HUES6 (cell line): Measurements from ENCODE around the gene PDE4C.

ENCODE experiments used
- H3K27ac ChIP-seq: 2 replicates; pipeline ENCODE4 v1.7.0; 2013; ENCODE audit warnings: low read depth, mild to moderate bottlenecking, low read length, inconsistent platforms
- H3K27me3 ChIP-seq: 2 replicates; pipeline ENCODE4 v1.6.1; 2013; ENCODE audit warnings: low read length; ENCODE audit not compliant: control insufficient read depth, insufficient read depth
- H3K36me3 ChIP-seq: 2 replicates; pipeline ENCODE4 v1.6.1; 2013; ENCODE audit warnings: low read length; ENCODE audit not compliant: control insufficient read depth, insufficient read depth
- H3K4me1 ChIP-seq: 2 replicates; pipeline ENCODE4 v1.6.1; 2013; ENCODE audit warnings: low read length; ENCODE audit not compliant: control insufficient read depth, insufficient read depth
- H3K4me3 ChIP-seq: 2 replicates; pipeline ENCODE4 v1.5.1; 2013; ENCODE audit warnings: low read depth, low read length
- H3K9ac ChIP-seq: one replicate; pipeline ENCODE4 v1.6.1; 2013; ENCODE audit warnings: mild to moderate bottlenecking, low read length
- H3K9me3 ChIP-seq: 2 replicates; pipeline ENCODE4 v1.6.1; 2013; ENCODE audit warnings: low read depth, low read length; ENCODE audit not compliant: control insufficient read depth, insufficient read depth

PDE4C gene

GRCh38 chr19:18253716-18254115 is 27.5 kb upstream of the PDE4C start:
- no peak overlapping the region for H3K4me3 ChIP-seq
- peaks cover 4% of the 10 kb centered on the region; the same call in 1 of the 2 replicates for H3K9me3 ChIP-seq
- H3K36me3 ChIP-seq, result no peaks in the 10 kb centered on the region
- peaks cover 21% of the 10 kb centered on the region; the same call in 1 of the 2 replicates for H3K27me3 ChIP-seq
- H3K4me1 ChIP-seq, result peaks cover 10% of the 10 kb centered on the region
- no peak overlapping the region for H3K9ac ChIP-seq
- no peak overlapping the region for H3K27ac ChIP-seq

GRCh38 chr19:18253130-18253529 is 26.9 kb upstream of the PDE4C start:
- Histone ChIP-seq H3K9ac (no peak overlapping the region), H3K4me3 (no peak overlapping the region), H3K36me3 (no peaks in the 10 kb centered on the region), H3K9me3 (peaks cover 4% of the 10 kb centered on the region; the same call in 1 of the 2 replicates), H3K4me1 (peaks cover 11% of the 10 kb centered on the region), H3K27ac (no peak overlapping the region), H3K27me3 (peaks cover 21% of the 10 kb centered on the region; the same call in 1 of the 2 replicates)

GRCh38 chr19:18252370-18252717 is 26.1 kb upstream of the PDE4C start:
- Histone ChIP-seq H3K27me3 (peaks cover 21% of the 10 kb centered on the region; the same call in 1 of the 2 replicates), H3K4me3 (no peak overlapping the region), H3K9ac (no peak overlapping the region), H3K36me3 (no peaks in the 10 kb centered on the region), H3K9me3 (peaks cover 4% of the 10 kb centered on the region; the same call in 1 of the 2 replicates), H3K4me1 (peaks cover 17% of the 10 kb centered on the region), H3K27ac (no peak overlapping the region)

- Histone ChIP-seq H3K9ac (no peak overlapping the region), H3K36me3 (no peaks in the 10 kb centered on the region), H3K27ac (no peak overlapping the region), H3K27me3 (peaks cover 21% of the 10 kb centered on the region; the same call in 1 of the 2 replicates), H3K4me3 (no peak overlapping the region), H3K4me1 (peaks cover 17% of the 10 kb centered on the region), H3K9me3 (peaks cover 4% of the 10 kb centered on the region; the same call in 1 of the 2 replicates)
Measured at GRCh38 chr19:18251587-18252369, 25.5 kb upstream of the PDE4C start.

GRCh38 chr19:18249834-18250233 is 23.6 kb upstream of the PDE4C start:
- Histone ChIP-seq H3K9ac (no peak overlapping the region), H3K27ac (no peak overlapping the region), H3K4me3 (no peak overlapping the region), H3K9me3 (peaks cover 4% of the 10 kb centered on the region; the same call in 1 of the 2 replicates), H3K36me3 (no peaks in the 10 kb centered on the region), H3K4me1 (peaks cover 9% of the 10 kb centered on the region), H3K27me3 (peaks cover 14% of the 10 kb centered on the region; the same call in 1 of the 2 replicates)

GRCh38 chr19:18245297-18245696 is 19.1 kb upstream of the PDE4C start:
- Histone ChIP-seq H3K9me3 (peaks cover 2% of the 10 kb centered on the region; the same call in 1 of the 2 replicates), H3K36me3 (no peaks in the 10 kb centered on the region), H3K4me3 (no peak overlapping the region), H3K4me1 (peaks cover 7% of the 10 kb centered on the region; the same call in 1 of the 2 replicates), H3K9ac (no peak overlapping the region), H3K27me3 (no peaks in the 10 kb centered on the region), H3K27ac (no peak overlapping the region)

GRCh38 chr19:18239303-18239702 is 13.1 kb upstream of the PDE4C start:
- Histone ChIP-seq H3K27ac (no peak overlapping the region), H3K4me1 (no peaks in the 10 kb centered on the region), H3K9me3 (no peaks in the 10 kb centered on the region), H3K36me3 (no peaks in the 10 kb centered on the region), H3K27me3 (peaks cover 5% of the 10 kb centered on the region; the same call in 1 of the 2 replicates), H3K4me3 (no peak overlapping the region), H3K9ac (no peak overlapping the region)

- peaks cover 5% of the 10 kb centered on the region; the same call in 1 of the 2 replicates for H3K27me3 ChIP-seq
- H3K4me1 ChIP-seq, result peaks cover 19% of the 10 kb centered on the region
- H3K27ac ChIP-seq, result no peak overlapping the region
- H3K9me3 ChIP-seq, result no peaks in the 10 kb centered on the region
- H3K4me3 ChIP-seq, result no peak overlapping the region
- no peak overlapping the region for H3K9ac ChIP-seq
- H3K36me3 ChIP-seq, result no peaks in the 10 kb centered on the region
Measured at GRCh38 chr19:18234194-18234593, 8.0 kb upstream of the PDE4C start.

GRCh38 chr19:18233224-18233825 is 7.1 kb upstream of the PDE4C start:
- H3K4me1 ChIP-seq, result peaks cover 19% of the 10 kb centered on the region
- no peaks in the 10 kb centered on the region for H3K36me3 ChIP-seq
- no peak overlapping the region for H3K27ac ChIP-seq
- H3K4me3 ChIP-seq, result peak overlapping the region; percentile 62
- peaks cover 5% of the 10 kb centered on the region; the same call in 1 of the 2 replicates for H3K27me3 ChIP-seq
- no peak overlapping the region for H3K9ac ChIP-seq
- H3K9me3 ChIP-seq, result no peaks in the 10 kb centered on the region

GRCh38 chr19:18232540-18233223 is 6.4 kb upstream of the PDE4C start:
- H3K27ac ChIP-seq, result no peak overlapping the region
- no peaks in the 10 kb centered on the region for H3K9me3 ChIP-seq
- peaks cover 5% of the 10 kb centered on the region; the same call in 1 of the 2 replicates for H3K27me3 ChIP-seq
- H3K4me3 ChIP-seq, result peak overlapping the region; percentile 62
- H3K36me3 ChIP-seq, result no peaks in the 10 kb centered on the region
- peak overlapping the region; percentile 13 for H3K9ac ChIP-seq
- peaks cover 19% of the 10 kb centered on the region for H3K4me1 ChIP-seq
